H1 (cell line): ENCODE results near the gene KIF1C. TPM values are rescaled to one million over a fixed set of nuclear protein-coding genes. Genes with fewer than 3 reads are reported as not detected.

Experiments used
- CTCF ChIA-PET: fragments of 300-600 bp; sonication (Branson Sonifier 250); formaldehyde crosslinking; loops from one replicate; lab custom pipeline; 2021; ENCODE audit not compliant: partially characterized antibody; lab: Charles Lee
- POLR2A ChIA-PET: fragments of 300-600 bp; sonication (Branson Sonifier 250); formaldehyde crosslinking; loops from one replicate; lab custom pipeline; 2021; ENCODE audit warnings: inconsistent platforms; ENCODE audit not compliant: partially characterized antibody; lab: Charles Lee
- DNase-seq, 2 experiments: peaks; one replicate each; pipeline versions ENCODE4 v3.0.0 to v3.0.0-alpha.2; 2010 to 2022; ENCODE audit warnings: low spot score in 2 of 2, low read depth in 1 of 2, mixed read lengths in 1 of 2
- FAIRE-seq: peaks from 2 replicates; lab custom pipeline; 2011; peaks lifted over from hg19 to GRCh38; lab: Jason Lieb, UNC
- H2AFZ ChIP-seq: 2 replicates; pipeline ENCODE4 v1.8.1; 2012; ENCODE audit warnings: low read length, inconsistent platforms
- H2AK5ac ChIP-seq: 2 replicates; pipeline ENCODE4 v1.6.1; 2013; ENCODE audit warnings: low read depth, low read length
- H2BK120ac ChIP-seq: replicated peaks from 2 replicates; pipeline ENCODE3; 2013; ENCODE audit warnings: low read depth, low read length, inconsistent platforms
- H2BK12ac ChIP-seq: 2 replicates; pipeline ENCODE4 v1.6.1; 2013; ENCODE audit warnings: low read depth, low read length
- H2BK15ac ChIP-seq: 2 replicates; pipeline ENCODE4 v1.6.1; 2013; ENCODE audit warnings: low read length
- H2BK20ac ChIP-seq: 2 replicates; pipeline ENCODE4 v1.6.1; 2013; ENCODE audit warnings: low read length
- H2BK5ac ChIP-seq: 2 replicates; pipeline ENCODE4 v1.6.1; 2013; ENCODE audit warnings: low read depth, low read length
- H3K14ac ChIP-seq: 2 replicates; pipeline ENCODE4 v1.6.1; 2013; ENCODE audit warnings: inconsistent platforms; ENCODE audit not compliant: insufficient read length
- H3K18ac ChIP-seq: 2 replicates; pipeline ENCODE4 v1.6.1; 2013; ENCODE audit warnings: low read length; ENCODE audit errors: extremely low read depth
- H3K23ac ChIP-seq: 2 replicates; pipeline ENCODE4 v1.6.1; 2013; ENCODE audit warnings: inconsistent platforms; ENCODE audit not compliant: insufficient read length
- H3K23me2 ChIP-seq: 2 replicates; pipeline ENCODE4 v1.6.1; 2013; ENCODE audit warnings: low read depth, low read length
- H3K27ac ChIP-seq: 2 replicates; pipeline ENCODE4 v1.6.1; 2011; ENCODE audit warnings: low read depth, low read length, inconsistent platforms
- H3K27me3 ChIP-seq, 4 experiments: replicated peaks in 1 of 4; 1 replicate in 1 of 4; 2 replicates in 3 of 4; pipeline versions ENCODE4 v1.6.1 to v1.8.1; 2011 to 2013; ENCODE audit warnings: low read length in 3 of 4, mild to moderate bottlenecking in 3 of 4, inconsistent platforms in 2 of 4, mixed read lengths in 2 of 4, moderate library complexity in 1 of 4; ENCODE audit not compliant: control insufficient read depth in 3 of 4, insufficient read depth in 3 of 4; ENCODE audit errors: extremely low read depth in 1 of 4
- H3K36me3 ChIP-seq, 4 experiments: 2 replicates each; pipeline versions ENCODE4 v1.6.1 to v1.8.1; 2011 to 2013; ENCODE audit warnings: mild to moderate bottlenecking in 4 of 4, low read length in 3 of 4, moderate library complexity in 2 of 4, control low read depth in 1 of 4, inconsistent platforms in 1 of 4; ENCODE audit not compliant: insufficient read depth in 4 of 4, control insufficient read depth in 2 of 4
- H3K4ac ChIP-seq: replicated peaks from 2 replicates; pipeline ENCODE3; 2013; ENCODE audit warnings: low read length, low read depth, mixed read lengths, inconsistent platforms; ENCODE audit not compliant: insufficient read length
- H3K4me1 ChIP-seq, 4 experiments: replicated peaks in 1 of 4; 1 replicate in 1 of 4; 2 replicates in 3 of 4; pipeline versions ENCODE4 v1.6.1 to v1.8.1; 2011 to 2013; ENCODE audit warnings: low read length in 3 of 4, inconsistent platforms in 2 of 4, mixed read lengths in 1 of 4; ENCODE audit not compliant: insufficient read depth in 4 of 4, control insufficient read depth in 3 of 4
- H3K4me2 ChIP-seq, 2 experiments: 2 replicates each; pipeline versions ENCODE4 v1.6.1 to v1.8.1; 2011 to 2013; ENCODE audit warnings: low read depth in 2 of 2, low read length in 2 of 2, control low read depth in 1 of 2, inconsistent platforms in 1 of 2, mild to moderate bottlenecking in 1 of 2; ENCODE audit not compliant: insufficient read depth in 1 of 2
- H3K4me3 ChIP-seq, 4 experiments: fragments of 200-600, 300-600 bp in 1 of 4; sonication (generic), shearing (Covaris generic), sonication (Bioruptor Twin) in 1 of 4; 2 replicates each; pipeline versions ENCODE4 v1.5.1 to v1.8.1; 2011 to 2016; ENCODE audit warnings: low read length in 4 of 4, low read depth in 3 of 4, control low read depth in 2 of 4, inconsistent platforms in 2 of 4, mild to moderate bottlenecking in 2 of 4, mixed read lengths in 1 of 4, moderate library complexity in 1 of 4; ENCODE audit not compliant: insufficient read depth in 2 of 4; ENCODE audit errors: extremely low read depth in 1 of 4
- H3K56ac ChIP-seq: replicated peaks from 2 replicates; pipeline ENCODE3; 2013; ENCODE audit warnings: low read depth, mild to moderate bottlenecking, mixed read lengths, low read length, inconsistent platforms; ENCODE audit not compliant: insufficient read length
- H3K79me1 ChIP-seq: 2 replicates; pipeline ENCODE4 v1.6.1; 2013; ENCODE audit warnings: low read depth, low read length, control low read depth
- H3K79me2 ChIP-seq, 2 experiments: 2 replicates each; pipeline versions ENCODE4 v1.6.1 to v1.8.1; 2012 to 2013; ENCODE audit warnings: low read length in 2 of 2, mild to moderate bottlenecking in 2 of 2, inconsistent platforms in 1 of 2; ENCODE audit not compliant: insufficient read depth in 2 of 2, control insufficient read depth in 1 of 2
- H3K9ac ChIP-seq, 4 experiments: replicated peaks in 1 of 4; 1 replicate in 1 of 4; 2 replicates in 3 of 4; pipeline versions ENCODE4 v1.6.1 to v1.8.1; 2011 to 2013; ENCODE audit warnings: low read depth in 3 of 4, low read length in 3 of 4, control low read depth in 2 of 4, mild to moderate bottlenecking in 2 of 4, moderate library complexity in 2 of 4, inconsistent platforms in 1 of 4; ENCODE audit errors: extremely low read depth in 1 of 4
- H3K9me3 ChIP-seq, 2 experiments: 2 replicates each; pipeline versions ENCODE4 v1.6.1 to v1.8.1; 2012 to 2013; ENCODE audit warnings: mild to moderate bottlenecking in 2 of 2, moderate library complexity in 2 of 2, control low read depth in 1 of 2, inconsistent platforms in 1 of 2, low read depth in 1 of 2, low read length in 1 of 2, mixed read lengths in 1 of 2; ENCODE audit not compliant: insufficient read depth in 2 of 2
- H4K20me1 ChIP-seq, 2 experiments: replicated peaks in 1 of 2; 2 replicates each; pipeline versions ENCODE3 to v1.8.1; 2011 to 2013; ENCODE audit warnings: inconsistent platforms in 2 of 2, low read length in 2 of 2, mild to moderate bottlenecking in 1 of 2; ENCODE audit not compliant: insufficient read depth in 2 of 2, control insufficient read depth in 1 of 2
- H4K5ac ChIP-seq: 2 replicates; pipeline ENCODE4 v1.6.1; 2013; ENCODE audit warnings: low read length, low read depth, mixed read lengths, inconsistent platforms; ENCODE audit not compliant: insufficient read length
- H4K8ac ChIP-seq: 2 replicates; pipeline ENCODE4 v1.8.0; 2013; ENCODE audit warnings: mild to moderate bottlenecking, moderate library complexity, low read length, inconsistent platforms; ENCODE audit not compliant: insufficient read depth; ENCODE audit errors: extremely low read depth
- H4K91ac ChIP-seq: replicated peaks from 2 replicates; pipeline ENCODE3; 2013; ENCODE audit warnings: low read length, mixed read lengths, inconsistent platforms; ENCODE audit not compliant: insufficient read length
- KDM1A ChIP-seq: fragments of 200-600, 300-600 bp; sonication (generic); IDR thresholded peaks from 2 replicates; pipeline ENCODE4 v1.7.1; 2016; ENCODE audit warnings: mild to moderate bottlenecking, low read length, borderline replicate concordance
- POLR2A ChIP-seq, 2 experiments: IDR thresholded peaks; 1 replicate in 1 of 2; 2 replicates in 1 of 2; pipeline ENCODE4 v1.6.1; 2011; ENCODE audit warnings: low read depth in 2 of 2, low read length in 2 of 2, mild to moderate bottlenecking in 2 of 2; ENCODE audit errors: control extremely low read depth in 1 of 2
- TBP ChIP-seq: IDR thresholded peaks from 2 replicates; pipeline ENCODE4 v1.6.1; 2011; ENCODE audit warnings: low read depth, low read length, improper control_type of control experiment
- WGBS, 2 experiments: shearing (Covaris generic) in 1 of 2; methylation state at CpG; one replicate each; pipeline versions ENCODE4 v1.1.6 to v1.1.7; 2013 to 2015; ENCODE audit warnings: low lambda C conversion rate in 2 of 2, mixed read lengths in 2 of 2, inconsistent platforms in 1 of 2, low coverage in 1 of 2, missing lambda C conversion rate in 1 of 2; ENCODE audit not compliant: insufficient replicate concordance in 2 of 2, insufficient coverage in 1 of 2, insufficient read length in 1 of 2; ENCODE audit errors: extremely low coverage in 1 of 2, missing lambda C conversion rate in 1 of 2; 5-methylcytosine and 5-hydroxymethylcytosine counted together
- polyA plus RNA-seq, 7 experiments: library from polyadenylated mRNA; depleted of rRNA in 3 of 7; stranded (reverse) in 5 of 7; unstranded in 2 of 7; fragments of >200 nt in 5 of 7; fragments of 200-250 nt in 2 of 7; gene quantifications; 1 replicate in 5 of 7; 2 replicates in 1 of 7; 4 replicates in 1 of 7; pipeline versions ENCODE4 v1.2.1 to v1.2.3, GENCODE V29; 2011 to 2013; ENCODE audit warnings: missing spikeins in 2 of 7, mixed read lengths in 2 of 7
- total RNA-seq: library from RNA; stranded (reverse); fragmentation: NEBNext Ultra II Directional; extraction: Animal tissue kit (Norgen Biotek cat#: 25700); gene quantifications from 2 replicates; pipeline ENCODE4 v1.2.1, GENCODE V29; 2021

Gene KIF1C
- total and polyA plus RNA-seq, 2 of the 8 experiments (the other 6 are each of a cell fraction or from before 2014, with no cell fraction given) = 14.3 to 114 TPM

DNA sequence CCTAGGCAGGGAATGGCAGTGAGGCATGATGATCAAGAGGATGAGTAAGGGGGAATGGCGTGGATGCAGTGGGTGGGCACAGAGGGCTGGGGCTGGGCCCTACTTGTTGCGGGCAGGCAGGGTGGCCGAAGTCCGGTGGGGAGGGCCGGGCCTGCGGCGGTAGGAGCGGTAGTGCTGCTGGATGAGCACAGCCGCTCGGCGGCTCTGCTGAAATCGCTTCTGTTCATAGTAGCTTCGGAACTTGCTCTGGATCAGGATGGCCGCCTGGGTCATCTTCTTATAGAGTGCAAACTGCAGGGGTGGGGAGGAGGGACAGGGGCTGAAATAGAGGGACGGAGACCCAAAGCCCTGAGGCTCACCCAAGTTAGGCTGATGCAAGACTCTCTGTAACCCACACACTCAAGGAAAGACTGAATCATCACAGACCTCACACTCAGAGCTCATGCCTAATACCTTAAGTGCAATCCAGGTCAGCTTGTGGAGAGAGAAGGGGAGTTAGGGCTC is 28.7 kb upstream of the KIF1C start:
- Histone ChIP-seq H3K4me3 (peak overlapping the region; percentile 71 to 90 (median 85)), H4K5ac (peak overlapping the region; percentile 95), H3K14ac (no peak overlapping the region), H3K79me2 (peaks cover 0 to 16% of the 10 kb centered on the region in 2 experiments; a peak in 2 of 4 replicates), H3K23me2 (peaks cover 19% of the 10 kb centered on the region; the same call in 1 of the 2 replicates), H2BK120ac (no peak overlapping the region), H3K56ac (peak overlapping the region; percentile 75), H3K36me3 (peaks cover 0 to 11% (median 0%) of the 10 kb centered on the region in 4 experiments; a peak in 1 of 8 replicates), H3K4me2 (peak overlapping the region; percentile 92 to 99), H3K27me3 (peaks cover 0 to 15% (median 6%) of the 10 kb centered on the region in 4 experiments; a peak in 3 of 7 replicates), H3K4me1 (peaks cover 2 to 16% (median 9%) of the 10 kb centered on the region in 4 experiments), H3K4ac (peak overlapping the region; percentile 55), H3K9me3 (no peaks in the 10 kb centered on the region), H3K9ac (peak overlapping the region in 3 of 4 experiments; percentile 31 to 93 (median 77); a peak in 6 of 7 replicates), H4K91ac (peak overlapping the region; percentile 77), H2BK15ac (peak overlapping the region; percentile 72; the same call in 1 of the 2 replicates), H4K8ac (peak overlapping the region; percentile 26; the same call in 1 of the 2 replicates), H3K23ac (no peak overlapping the region), H4K20me1 (peaks cover 2 to 11% of the 10 kb centered on the region in 2 experiments), H3K18ac (peak overlapping the region; percentile 93), H2BK20ac (no peak overlapping the region), H2AFZ (no peak overlapping the region), H3K27ac (no peak overlapping the region; the same call in 1 of the 2 replicates), H2BK5ac (peak overlapping the region; percentile 96), H2AK5ac (0 out of 2 replicates have a peak overlapping the region, but pooled peaks have one; percentile 86), H3K79me1 (peaks cover 3% of the 10 kb centered on the region; the same call in 1 of the 2 replicates), H2BK12ac (peak overlapping the region; percentile 17; the same call in 1 of the 2 replicates)
- TF ChIP-seq TBP (peak; percentile 17; the same call in 1 of the 2 replicates), KDM1A (no peak), POLR2A (IDR thresholded peaks at IDR 0.05; ENCODE audit: control extremely low read depth in 1 of 2, low read depth in 2 of 2, low read length in 2 of 2) (peak in 1 of 2 experiments; percentile 47; a peak in 1 of 3 replicates)
- FAIRE-seq (no peak), DNase-seq (no peak)
- POLR2A ChIA-PET = interaction anchor here (0.6 to 32.4 kb wide), 12 partner anchors 9 to 243 kb away, joined by 3 to 987 read pairs (median 5); partner anchors contain the start of genes C17orf107, CAMTA2, ENO3 and INCA1
- CTCF ChIA-PET = interaction anchor here (1.0 to 6.2 kb wide), 4 partner anchors 9 to 60 kb away, joined by 3 to 31 read pairs (median 6); partner anchors contain the start of gene ENO3
- 45% methylated on average over 15 of the region's 15 CpGs; no CpG with 5 or more reads in 1 of the 2 experiments for WGBS, 2 experiments
